Measurements from ENCODE around the gene MRTFB. TPM values are rescaled to one million over a fixed set of nuclear protein-coding genes. Genes with fewer than 3 reads are reported as not detected.

The MRTFB gene
- total RNA-seq, 8 experiments from 2014 or later: 4.2 to 32.2 (median 13.6) TPM

DNA sequence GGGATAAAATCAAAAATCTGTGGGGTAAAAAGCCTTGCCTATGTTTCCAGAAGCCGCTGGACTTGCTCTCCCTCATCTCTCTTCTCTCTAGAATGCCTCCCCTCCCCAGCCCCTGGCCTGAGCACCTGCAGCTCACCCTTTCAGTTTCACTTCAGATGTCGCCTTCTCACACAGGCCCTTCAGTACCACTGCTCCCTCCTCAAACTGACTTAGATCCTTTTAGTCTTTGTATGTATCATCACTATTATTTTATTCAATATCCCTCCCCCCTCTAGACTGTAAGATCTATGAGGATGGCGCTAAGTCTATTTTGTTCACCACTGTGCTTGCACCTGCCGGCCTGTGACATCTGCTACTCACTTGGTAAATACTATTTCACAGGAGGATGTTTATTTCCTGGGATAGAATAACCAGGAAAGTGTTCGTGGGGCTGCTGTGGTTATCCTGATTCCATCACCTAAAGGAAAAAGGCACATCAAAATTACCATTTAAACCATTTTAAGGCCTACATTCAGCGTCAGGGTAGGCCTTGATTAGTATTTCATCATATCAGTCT lies 122.3 kb downstream of the MRTFB start:
- Histone ChIP-seq H3K4me3 (no peak overlapping the region), H3K27ac (no peak overlapping the region), H3K4me1 (replicated peaks in 1 of 2) (no peaks in the 10 kb centered on the region)
- no peak for ATAC-seq (replicated peaks in 6 of 8)
- WGBS, 10 experiments: 80 to 100% (median 95%) methylated on average over 1 to 6 of the region's 6 CpGs; no CpG with 5 or more reads in 1 of the 10 experiments
- in situ Hi-C loops (cut with MboI; ENCODE audit: low pct_unique_long_range_greater_than_20kb in 2 of 9, low sequenced_read_pairs in 9 of 9, unreplicated experiment in 9 of 9): loop anchor here in 1 of 9 experiments (25.0 kb wide), 2 partner anchors 181 to 256 kb away; no protein-coding TSS in a partner anchor

DNA sequence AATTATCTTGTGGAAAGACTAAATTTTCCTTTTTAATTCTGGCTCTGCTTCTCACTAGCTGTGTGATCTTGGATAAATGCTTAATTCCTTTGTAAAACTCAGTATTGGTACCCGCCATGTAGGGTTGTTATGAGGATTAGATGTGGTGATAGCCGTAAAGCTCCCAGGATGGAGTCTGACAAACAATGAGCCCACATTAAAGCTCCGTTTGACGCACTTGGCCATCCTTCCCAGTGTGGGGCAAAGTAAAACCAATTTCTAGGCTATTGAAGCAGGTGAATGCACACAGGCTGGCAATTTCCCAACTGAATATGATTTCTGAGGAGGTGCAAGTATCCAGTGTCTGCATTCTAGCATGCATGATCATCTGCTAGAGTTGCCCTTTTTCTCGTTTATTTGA lies 123.6 kb downstream of the MRTFB start:
- Histone ChIP-seq H3K4me1 (replicated peaks in 1 of 2) (no peaks in the 10 kb centered on the region), H3K27ac (no peak overlapping the region), H3K4me3 (no peak overlapping the region)
- in situ Hi-C loops (cut with MboI; ENCODE audit: low pct_unique_long_range_greater_than_20kb in 2 of 9, low sequenced_read_pairs in 9 of 9, unreplicated experiment in 9 of 9): loop anchor here in 1 of 9 experiments (25.0 kb wide), 2 partner anchors 182 to 257 kb away; no protein-coding TSS in a partner anchor
- ATAC-seq (replicated peaks in 6 of 8): no peak
- WGBS, 10 experiments: 57 to 100% (median 95%) methylated on average over 1 to 5 of the region's 5 CpGs

DNA sequence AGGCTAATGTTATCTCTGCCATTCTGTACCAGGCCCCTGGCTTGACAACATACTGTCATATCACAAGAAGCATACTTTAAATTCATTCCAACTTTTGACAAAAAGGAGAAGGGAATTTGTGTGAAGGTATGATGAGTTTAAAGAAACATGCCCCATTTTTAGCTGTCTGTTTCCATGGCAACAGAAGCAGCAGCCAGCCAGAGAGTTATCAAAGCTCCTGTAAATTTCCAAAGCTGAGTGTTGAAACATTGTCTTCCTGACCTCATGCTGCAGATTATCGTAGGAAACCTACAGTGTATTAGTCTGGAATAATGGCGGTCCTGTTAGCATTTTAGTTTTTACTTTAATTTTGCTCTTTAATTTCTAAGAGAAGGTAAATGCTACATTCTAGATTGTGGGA lies 124.9 kb downstream of the MRTFB start:
- H3K4me1 ChIP-seq (replicated peaks in 1 of 2): no peaks in the 10 kb centered on the region
- no peak for ATAC-seq (replicated peaks in 6 of 8)
- H3K27ac ChIP-seq: no peak overlapping the region
- no peak overlapping the region for H3K4me3 ChIP-seq
- 79 to 100% (median 86%) methylated on average over 1 to 2 of the region's 2 CpGs; no CpG with 5 or more reads in 3 of the 10 experiments for WGBS, 10 experiments
- in situ Hi-C loops (cut with MboI; ENCODE audit: low pct_unique_long_range_greater_than_20kb in 2 of 9, low sequenced_read_pairs in 9 of 9, unreplicated experiment in 9 of 9): loop anchor here in 1 of 9 experiments (25.0 kb wide), 2 partner anchors 184 to 259 kb away; no protein-coding TSS in a partner anchor

DNA sequence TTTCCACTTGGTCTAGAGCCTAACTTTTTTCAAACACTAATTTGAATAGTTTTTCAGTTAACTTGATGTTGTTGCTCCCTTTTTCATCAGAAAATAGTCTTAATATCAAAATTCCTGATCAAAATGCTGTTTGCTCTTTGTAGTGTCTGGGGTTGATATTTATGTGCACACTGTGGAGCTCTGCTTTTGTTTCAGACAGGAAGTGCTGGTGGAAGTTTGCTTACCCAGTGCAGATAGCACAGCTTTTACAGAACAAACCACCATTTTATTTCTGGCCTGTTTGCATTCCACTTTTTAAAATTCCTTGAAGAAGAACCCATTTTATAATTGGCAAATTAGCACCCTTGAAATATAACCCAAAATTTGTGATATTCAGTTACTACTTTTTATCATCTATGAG lies 125.4 kb downstream of the MRTFB start:
- peak in 1 of 8 experiments; percentile 29 for ATAC-seq (replicated peaks in 6 of 8)
- no peak overlapping the region for H3K4me3 ChIP-seq
- H3K27ac ChIP-seq: no peak overlapping the region
- in situ Hi-C loops (cut with MboI; ENCODE audit: low pct_unique_long_range_greater_than_20kb in 2 of 9, low sequenced_read_pairs in 9 of 9, unreplicated experiment in 9 of 9): loop anchor here in 1 of 9 experiments (25.0 kb wide), 2 partner anchors 184 to 259 kb away; no protein-coding TSS in a partner anchor
- no peaks in the 10 kb centered on the region for H3K4me1 ChIP-seq (replicated peaks in 1 of 2)

DNA sequence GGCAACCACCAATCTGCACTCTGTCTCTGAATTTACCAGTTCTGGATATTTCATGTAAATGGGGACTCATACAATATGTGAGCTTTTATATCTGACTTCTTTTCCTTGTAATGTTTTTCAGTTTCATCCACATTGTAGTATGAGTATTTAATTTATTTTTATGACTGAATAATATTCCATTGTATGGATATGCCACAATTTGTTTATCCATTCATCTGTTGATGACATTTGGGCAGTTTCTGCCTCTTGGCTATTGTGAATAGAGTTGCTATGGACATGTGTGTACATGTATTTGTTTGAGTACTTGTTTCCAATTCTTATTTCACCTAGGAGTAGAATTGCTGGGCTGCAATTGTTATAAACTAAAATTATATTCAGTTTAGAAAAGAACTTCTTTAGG lies 126.9 kb downstream of the MRTFB start:
- H3K27ac ChIP-seq: no peak overlapping the region
- in situ Hi-C loops (cut with MboI; ENCODE audit: low pct_unique_long_range_greater_than_20kb in 2 of 9, low sequenced_read_pairs in 9 of 9, unreplicated experiment in 9 of 9): loop anchor here in 1 of 9 experiments (25.0 kb wide), 2 partner anchors 186 to 261 kb away; no protein-coding TSS in a partner anchor
- H3K4me3 ChIP-seq: no peak overlapping the region
- peak in 2 of 8 experiments; percentile 15 to 34 for ATAC-seq (replicated peaks in 6 of 8)
- no peaks in the 10 kb centered on the region for H3K4me1 ChIP-seq (replicated peaks in 1 of 2)

DNA sequence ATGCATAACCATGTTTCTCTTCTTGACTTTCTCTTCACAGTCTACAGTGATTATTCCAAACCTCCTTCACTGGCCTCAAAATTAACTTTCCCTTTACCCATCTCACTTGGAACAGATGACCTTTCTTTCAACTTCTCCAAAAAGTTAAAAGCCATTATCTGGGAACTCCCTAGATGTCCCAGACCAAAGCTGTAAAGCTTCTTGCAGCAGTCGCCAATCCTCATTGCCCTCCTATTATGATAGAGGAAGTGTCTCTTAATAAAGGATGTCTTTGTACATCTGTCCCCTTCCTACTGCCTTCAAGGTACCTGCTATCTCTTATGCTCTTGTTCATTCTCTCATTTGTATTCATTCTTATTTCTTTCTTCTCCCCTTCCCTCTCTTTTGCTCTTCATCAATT lies 127.5 kb downstream of the MRTFB start:
- Histone ChIP-seq H3K4me3 (no peak overlapping the region), H3K4me1 (replicated peaks in 1 of 2) (no peaks in the 10 kb centered on the region), H3K27ac (no peak overlapping the region)
- 80 to 100% (median 98%) methylated on average over 1 of the region's 1 CpG; no CpG with 5 or more reads in 2 of the 10 experiments for WGBS, 10 experiments
- ATAC-seq (replicated peaks in 6 of 8): no peak
- in situ Hi-C loops (cut with MboI; ENCODE audit: low pct_unique_long_range_greater_than_20kb in 2 of 9, low sequenced_read_pairs in 9 of 9, unreplicated experiment in 9 of 9): loop anchor here in 1 of 9 experiments (25.0 kb wide), 2 partner anchors 186 to 261 kb away; no protein-coding TSS in a partner anchor

DNA sequence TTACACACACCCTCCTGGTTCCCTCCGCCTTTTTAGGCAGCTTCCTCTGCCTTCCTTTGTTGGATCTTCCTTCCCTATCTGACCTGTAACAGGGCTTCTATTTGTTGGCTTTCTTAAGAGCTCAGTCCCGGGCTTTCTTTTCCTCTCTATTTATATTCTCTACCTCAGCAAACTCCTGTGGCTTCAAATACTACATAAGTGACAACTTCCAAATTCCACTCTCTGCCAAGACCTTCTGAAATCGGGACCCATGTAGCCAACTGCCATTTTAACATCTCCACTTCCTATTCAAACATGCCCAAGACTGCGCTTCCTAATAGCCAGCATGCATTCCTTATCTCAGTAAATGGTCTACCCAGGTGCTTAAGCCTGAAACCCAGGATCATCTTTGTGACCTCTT lies 128.1 kb downstream of the MRTFB start:
- no peaks in the 10 kb centered on the region for H3K4me1 ChIP-seq (replicated peaks in 1 of 2)
- in situ Hi-C loops (cut with MboI; ENCODE audit: low pct_unique_long_range_greater_than_20kb in 2 of 9, low sequenced_read_pairs in 9 of 9, unreplicated experiment in 9 of 9): loop anchor here in 1 of 9 experiments (25.0 kb wide), 2 partner anchors 187 to 262 kb away; no protein-coding TSS in a partner anchor
- no peak overlapping the region for H3K27ac ChIP-seq
- H3K4me3 ChIP-seq: no peak overlapping the region
- 70 to 100% (median 92%) methylated on average over 2 to 4 of the region's 4 CpGs for WGBS, 10 experiments
- ATAC-seq (replicated peaks in 6 of 8): no peak

DNA sequence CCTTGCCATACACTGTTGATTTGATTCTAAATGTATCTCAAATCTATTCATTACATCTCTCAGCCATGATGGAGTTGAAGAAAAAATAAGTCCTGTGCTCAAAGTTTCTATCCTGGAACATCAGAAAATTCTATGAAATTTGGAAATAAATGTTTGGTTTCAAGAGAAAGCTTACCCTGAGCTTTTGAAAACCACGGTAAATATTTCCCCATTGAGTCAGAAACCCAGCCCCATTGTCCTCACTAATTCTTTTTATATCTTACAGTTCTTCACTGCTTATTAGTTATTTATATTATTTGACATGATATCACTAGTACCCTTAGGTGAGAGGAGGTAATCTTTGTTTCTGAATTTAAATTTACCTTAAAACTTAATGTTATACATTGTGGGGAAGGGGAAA lies 128.5 kb downstream of the MRTFB start:
- in situ Hi-C loops (cut with MboI; ENCODE audit: low pct_unique_long_range_greater_than_20kb in 2 of 9, low sequenced_read_pairs in 9 of 9, unreplicated experiment in 9 of 9): loop anchor here in 2 of 9 experiments (25.0 kb wide), 2 partner anchors 187 to 262 kb away; no protein-coding TSS in a partner anchor
- ATAC-seq (replicated peaks in 6 of 8): no peak
- Histone ChIP-seq H3K4me1 (replicated peaks in 1 of 2) (no peaks in the 10 kb centered on the region), H3K4me3 (no peak overlapping the region), H3K27ac (no peak overlapping the region)
- WGBS, 10 experiments: 67 to 100% (median 100%) methylated on average over 1 of the region's 1 CpG; no CpG with 5 or more reads in 1 of the 10 experiments

DNA sequence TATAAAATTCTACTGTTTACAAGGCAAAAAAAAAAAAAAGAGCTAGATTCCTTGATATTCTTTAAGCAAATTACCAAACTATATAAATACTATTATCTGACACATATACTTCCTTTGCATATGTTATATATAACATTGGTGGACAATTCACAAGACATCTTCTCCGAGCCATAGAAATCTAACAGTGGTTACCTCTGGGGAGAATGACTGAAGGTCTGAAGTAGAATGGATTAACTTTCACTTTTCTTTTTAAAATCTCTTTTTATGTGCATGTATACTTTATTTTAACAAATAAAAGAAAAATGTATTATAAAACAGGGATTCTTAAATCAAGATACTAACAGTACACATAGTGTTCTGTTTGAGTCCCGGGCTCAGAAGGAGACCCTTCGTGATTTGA lies 131.0 kb downstream of the MRTFB start:
- no peak for ATAC-seq (replicated peaks in 6 of 8)
- Histone ChIP-seq H3K4me3 (no peak overlapping the region), H3K4me1 (replicated peaks in 1 of 2) (no peaks in the 10 kb centered on the region), H3K27ac (no peak overlapping the region)
- WGBS, 10 experiments: 81 to 100% (median 100%) methylated on average over 2 to 3 of the region's 3 CpGs; no CpG with 5 or more reads in 1 of the 10 experiments
- in situ Hi-C loops (cut with MboI; ENCODE audit: low pct_unique_long_range_greater_than_20kb in 2 of 9, low sequenced_read_pairs in 9 of 9, unreplicated experiment in 9 of 9): loop anchor here in 1 of 9 experiments (25.0 kb wide), 1 partner anchor 265 kb away; no protein-coding TSS in a partner anchor

DNA sequence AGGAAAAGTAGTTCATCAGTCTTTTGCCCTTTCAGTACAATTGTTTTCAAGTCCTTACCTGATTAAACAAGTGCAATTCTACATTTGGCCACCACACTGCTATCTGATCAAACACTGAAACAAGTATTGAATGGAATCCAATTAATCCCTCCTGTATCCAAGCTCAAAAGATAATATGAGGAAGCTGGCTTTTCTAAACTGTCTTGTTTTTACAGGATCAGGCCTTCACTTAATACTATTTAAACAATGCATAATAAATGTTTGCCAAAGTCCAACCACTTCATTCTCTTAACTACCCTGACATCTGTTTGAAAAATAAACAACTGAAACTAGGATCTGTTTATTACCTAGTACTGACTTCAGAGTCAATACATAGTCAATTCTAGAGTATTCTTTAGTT lies 131.6 kb downstream of the MRTFB start:
- Histone ChIP-seq H3K27ac (no peak overlapping the region), H3K4me1 (replicated peaks in 1 of 2) (no peaks in the 10 kb centered on the region), H3K4me3 (no peak overlapping the region)
- peak in 2 of 8 experiments; percentile 14 to 18 for ATAC-seq (replicated peaks in 6 of 8)
- in situ Hi-C loops (cut with MboI; ENCODE audit: low pct_unique_long_range_greater_than_20kb in 2 of 9, low sequenced_read_pairs in 9 of 9, unreplicated experiment in 9 of 9): loop anchor here in 1 of 9 experiments (25.0 kb wide), 1 partner anchor 265 kb away; no protein-coding TSS in a partner anchor

DNA sequence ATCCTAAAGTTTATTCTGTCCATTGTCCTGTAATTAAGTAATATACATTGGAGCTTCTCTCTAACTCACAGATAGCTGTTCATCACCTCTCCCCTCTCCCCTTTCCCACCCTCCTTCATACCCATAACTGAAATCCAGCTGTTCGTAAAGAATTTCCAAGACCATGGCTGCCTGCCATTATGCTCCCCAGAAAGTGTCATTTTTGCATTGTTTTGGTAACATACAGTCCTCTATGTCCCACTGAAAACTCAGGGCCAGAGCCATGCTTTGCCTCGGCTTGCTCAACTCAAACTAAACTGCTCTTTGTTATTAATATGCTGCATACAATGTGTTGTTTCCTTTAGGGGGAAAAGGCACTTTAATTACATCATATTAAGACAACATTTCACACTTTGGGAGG lies 132.0 kb downstream of the MRTFB start:
- ATAC-seq (replicated peaks in 6 of 8): no peak
- H3K4me3 ChIP-seq: no peak overlapping the region
- H3K4me1 ChIP-seq (replicated peaks in 1 of 2): no peaks in the 10 kb centered on the region
- in situ Hi-C loops (cut with MboI; ENCODE audit: low pct_unique_long_range_greater_than_20kb in 2 of 9, low sequenced_read_pairs in 9 of 9, unreplicated experiment in 9 of 9): loop anchor here in 1 of 9 experiments (25.0 kb wide), 1 partner anchor 266 kb away; no protein-coding TSS in a partner anchor
- WGBS, 10 experiments: 66 to 100% (median 85%) methylated on average over 1 to 2 of the region's 2 CpGs
- H3K27ac ChIP-seq: no peak overlapping the region

DNA sequence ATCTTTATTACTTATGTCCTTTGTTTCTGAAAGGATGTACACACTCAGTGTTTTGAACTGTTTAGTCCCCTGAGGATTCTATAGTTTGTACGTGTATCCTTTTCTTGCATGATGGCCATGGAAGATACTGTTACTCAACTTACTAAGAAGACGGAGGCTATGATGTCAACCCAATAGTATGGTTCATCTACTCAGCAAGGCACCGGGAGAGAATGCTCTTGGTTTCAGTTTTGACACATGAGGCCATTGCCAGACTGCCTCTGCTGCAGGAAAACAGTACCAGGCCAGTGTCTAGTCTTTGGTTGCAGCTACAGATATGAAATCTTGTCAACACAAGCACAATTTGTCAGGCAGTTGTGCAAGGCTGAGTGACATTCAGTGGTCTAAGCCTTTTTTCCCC lies 134.5 kb downstream of the MRTFB start:
- Histone ChIP-seq H3K4me3 (no peak overlapping the region), H3K4me1 (replicated peaks in 1 of 2) (no peaks in the 10 kb centered on the region), H3K27ac (no peak overlapping the region)
- no peak for ATAC-seq (replicated peaks in 6 of 8)
- WGBS, 10 experiments: 33 to 100% (median 96%) methylated on average over 1 to 3 of the region's 3 CpGs; no CpG with 5 or more reads in 2 of the 10 experiments
- in situ Hi-C loops (cut with MboI; ENCODE audit: low pct_unique_long_range_greater_than_20kb in 2 of 9, low sequenced_read_pairs in 9 of 9, unreplicated experiment in 9 of 9): loop anchor here in 1 of 9 experiments (25.0 kb wide), 1 partner anchor 268 kb away; no protein-coding TSS in a partner anchor

DNA sequence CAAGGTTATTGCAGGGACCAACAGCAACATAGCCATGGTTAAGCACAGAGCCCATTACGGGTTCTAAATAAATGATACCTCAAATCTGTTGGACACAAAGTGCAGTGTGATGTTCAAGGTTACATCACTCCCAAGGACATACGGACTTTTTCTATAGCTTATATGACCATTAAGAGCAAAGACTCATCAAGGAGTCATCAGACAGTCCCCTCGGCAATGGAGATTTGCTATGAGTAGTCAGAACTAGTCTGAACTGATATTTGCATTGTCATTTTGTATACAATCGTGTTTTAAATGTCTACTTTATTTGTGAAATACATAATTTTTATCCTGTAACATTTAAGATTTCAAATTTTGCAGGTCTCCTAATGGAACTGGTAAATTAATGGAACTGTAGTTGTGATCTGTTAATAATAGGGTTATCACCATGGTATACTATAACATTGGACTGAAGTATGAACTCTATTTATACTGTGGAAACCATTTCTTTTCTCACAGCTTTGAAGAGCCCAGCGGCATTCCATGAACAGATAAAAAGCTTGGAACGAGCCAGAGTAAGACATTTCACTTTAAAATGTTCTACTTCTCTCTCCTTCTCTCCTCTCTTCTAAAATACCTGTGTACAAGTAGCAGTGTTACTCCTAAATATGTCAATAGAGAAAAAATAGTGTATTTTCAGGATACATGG lies 140.9 kb downstream of the MRTFB start:
- in situ Hi-C loops (cut with MboI; ENCODE audit: low pct_unique_long_range_greater_than_20kb in 2 of 9, low sequenced_read_pairs in 9 of 9, unreplicated experiment in 9 of 9): loop anchor here in 1 of 9 experiments (25.0 kb wide), 1 partner anchor 275 kb away; no protein-coding TSS in a partner anchor
- no peak for ATAC-seq (replicated peaks in 6 of 8)
- no peaks in the 10 kb centered on the region for H3K4me1 ChIP-seq (replicated peaks in 1 of 2)
- H3K4me3 ChIP-seq: no peak overlapping the region
- WGBS, 10 experiments: 62 to 100% (median 97%) methylated on average over 2 to 6 of the region's 6 CpGs; no CpG with 5 or more reads in 1 of the 10 experiments
- no peak overlapping the region for H3K27ac ChIP-seq
